Measurements from ENCODE around the gene PPP1R1C.

PPP1R1C gene

DNA sequence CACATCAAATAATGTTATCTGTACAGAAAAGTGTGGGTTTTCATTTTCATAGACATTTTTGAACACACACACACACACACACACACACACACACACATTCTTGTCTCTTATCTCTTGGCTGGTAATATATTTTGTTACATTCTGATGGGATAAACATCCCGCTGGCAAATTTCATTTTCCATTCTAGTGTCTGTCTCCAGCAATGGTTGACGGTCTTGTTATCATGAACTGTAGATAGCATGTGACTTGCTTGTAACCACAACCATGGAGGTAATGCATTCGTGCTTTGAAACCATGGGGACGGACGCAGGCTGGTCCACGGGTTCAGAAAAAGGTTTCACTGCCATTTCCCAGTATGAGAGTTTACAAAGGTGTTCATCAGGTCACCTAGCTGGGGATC, 156.4 kb downstream of the PPP1R1C start:
- FAIRE-seq (no peak), DNase-seq (ENCODE audit: insufficient read length) (no peak)
- TF ChIP-seq POLR2A (IDR thresholded peaks at IDR 0.05; ENCODE audit: low read depth, low read length) (no peak), TAF1 (IDR thresholded peaks at IDR 0.05; ENCODE audit: borderline replicate concordance, low read depth, low read length) (no peak), POLR2AphosphoS5 (IDR thresholded peaks at IDR 0.05; ENCODE audit: low read depth, low read length) (no peak)

DNA sequence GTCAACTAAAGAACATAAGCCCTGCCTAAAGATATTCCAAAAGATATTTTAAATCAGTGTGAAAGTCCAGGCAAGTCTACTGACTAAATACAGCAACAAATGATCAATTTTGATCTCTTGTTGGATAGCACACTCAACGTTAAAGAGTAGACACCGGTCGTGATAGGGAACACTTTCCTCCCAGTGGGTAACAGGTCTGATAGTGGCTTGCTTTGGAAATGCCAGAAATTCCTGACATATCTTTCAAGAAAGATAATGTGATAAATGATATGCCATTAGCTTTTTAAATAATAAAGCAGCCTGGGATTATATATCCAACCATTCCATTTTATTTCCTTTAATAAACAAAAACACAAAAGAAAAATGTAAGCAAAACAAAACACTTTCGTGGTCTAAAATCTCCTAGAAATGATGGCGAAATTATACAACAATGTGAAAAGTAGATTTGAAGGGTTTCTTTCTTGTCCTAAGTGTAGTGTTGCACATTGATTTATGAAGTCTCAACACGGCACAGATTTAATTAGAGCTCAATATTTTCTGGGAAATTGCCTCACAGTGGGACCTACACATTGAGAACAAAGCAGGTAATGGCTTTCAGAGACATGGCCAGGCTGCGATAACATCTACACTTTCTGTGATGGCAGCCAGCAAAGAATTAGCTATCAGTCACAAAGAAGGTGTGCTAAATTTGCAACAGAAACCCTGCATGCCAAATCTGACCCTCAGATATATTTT, 158.6 kb downstream of the PPP1R1C start:
- no peak for FAIRE-seq
- DNase-seq (ENCODE audit: insufficient read length): no peak
- TF ChIP-seq POLR2AphosphoS5 (IDR thresholded peaks at IDR 0.05; ENCODE audit: low read depth, low read length) (no peak), POLR2A (IDR thresholded peaks at IDR 0.05; ENCODE audit: low read depth, low read length) (no peak), TAF1 (IDR thresholded peaks at IDR 0.05; ENCODE audit: borderline replicate concordance, low read depth, low read length) (no peak)

DNA sequence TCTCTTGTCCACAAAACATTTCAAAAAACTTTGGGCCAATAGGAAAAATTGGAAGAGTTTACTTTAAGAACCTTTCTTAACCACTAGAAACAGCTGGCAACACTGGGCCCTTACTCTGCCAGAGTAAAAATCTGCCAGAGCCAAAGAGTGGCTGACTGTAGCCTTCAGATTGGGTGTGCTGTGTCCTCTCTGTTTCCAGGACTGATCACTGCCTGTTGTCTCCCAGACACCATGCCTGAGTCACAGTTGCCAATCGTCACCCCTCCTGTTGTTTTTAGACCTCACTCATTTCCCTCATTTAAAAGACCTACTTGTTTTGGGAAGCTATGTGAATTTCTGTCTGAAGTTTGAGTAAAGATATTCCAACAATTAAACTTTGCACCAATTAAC, 159.1 kb downstream of the PPP1R1C start:
- DNase-seq (ENCODE audit: insufficient read length): no peak
- TF ChIP-seq TAF1 (IDR thresholded peaks at IDR 0.05; ENCODE audit: borderline replicate concordance, low read depth, low read length) (no peak), POLR2A (IDR thresholded peaks at IDR 0.05; ENCODE audit: low read depth, low read length) (no peak), POLR2AphosphoS5 (IDR thresholded peaks at IDR 0.05; ENCODE audit: low read depth, low read length) (no peak)
- FAIRE-seq: no peak

DNA sequence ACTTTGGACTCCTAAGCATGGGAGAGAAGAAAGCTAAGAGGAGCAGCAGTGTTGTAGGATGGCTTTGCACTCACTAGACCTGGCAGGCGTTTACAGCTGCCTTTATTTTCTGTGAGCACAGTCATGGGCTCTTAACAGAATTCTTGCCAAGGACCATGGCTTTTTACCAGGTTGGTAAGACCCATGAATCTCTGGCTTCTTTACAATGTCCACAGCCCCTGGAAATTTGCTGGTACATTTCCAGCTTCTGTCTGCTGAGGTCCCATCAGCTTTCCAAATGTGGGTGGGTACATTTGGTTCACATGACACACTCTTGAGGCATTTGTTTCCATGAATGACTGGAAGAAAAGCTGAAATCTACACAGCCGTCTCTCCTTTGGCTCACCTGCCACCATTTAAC, 162.7 kb downstream of the PPP1R1C start:
- TF ChIP-seq POLR2A (IDR thresholded peaks at IDR 0.05; ENCODE audit: low read depth, low read length) (no peak), POLR2AphosphoS5 (IDR thresholded peaks at IDR 0.05; ENCODE audit: low read depth, low read length) (no peak), TAF1 (IDR thresholded peaks at IDR 0.05; ENCODE audit: borderline replicate concordance, low read depth, low read length) (no peak)
- FAIRE-seq (no peak), DNase-seq (ENCODE audit: insufficient read length) (no peak)

DNA sequence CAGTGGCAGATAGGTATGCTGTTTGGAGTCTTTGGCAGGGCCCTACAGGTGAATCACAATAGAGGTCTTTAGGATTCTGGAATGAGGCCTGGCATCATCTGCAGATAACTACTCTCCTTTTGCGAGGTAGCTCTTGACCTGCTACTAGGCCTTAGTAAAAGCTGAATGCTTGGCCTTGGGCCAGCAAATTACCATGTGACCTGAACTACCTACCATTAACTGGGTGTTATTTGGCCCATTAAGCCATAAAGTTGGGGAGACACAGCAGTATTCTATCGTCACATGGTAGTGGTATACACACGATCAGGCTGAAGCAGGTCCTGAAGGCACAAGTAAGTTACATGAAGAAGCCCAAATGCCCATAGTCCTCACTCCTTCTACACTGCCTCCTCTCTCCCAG, 178.2 kb downstream of the PPP1R1C start:
- DNase-seq (ENCODE audit: insufficient read length) (no peak), FAIRE-seq (no peak)
- no peak for TF ChIP-seq POLR2A (IDR thresholded peaks at IDR 0.05; ENCODE audit: low read depth, low read length)
- no peak for TF ChIP-seq POLR2AphosphoS5 (IDR thresholded peaks at IDR 0.05; ENCODE audit: low read depth, low read length)
- TF ChIP-seq TAF1 (IDR thresholded peaks at IDR 0.05; ENCODE audit: borderline replicate concordance, low read depth, low read length): no peak

DNA sequence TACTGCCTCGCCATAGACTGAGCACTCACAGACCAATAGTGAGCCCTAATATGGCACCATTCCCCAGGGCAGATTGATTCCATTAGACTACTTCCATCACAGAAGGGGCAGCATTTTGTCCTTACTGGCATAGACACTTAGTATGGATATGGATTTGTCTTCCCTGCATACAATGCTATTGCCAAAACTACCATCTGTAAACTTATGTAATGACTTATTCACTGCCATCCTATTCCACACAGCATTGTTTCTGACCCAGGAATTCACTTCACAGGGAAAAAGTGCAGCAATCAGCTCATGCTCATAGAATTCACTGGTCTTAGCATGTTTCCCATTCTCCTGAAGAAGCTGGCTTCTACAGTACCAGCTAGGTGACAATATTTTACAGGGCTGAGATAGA, 179.0 kb downstream of the PPP1R1C start:
- TF ChIP-seq TAF1 (IDR thresholded peaks at IDR 0.05; ENCODE audit: borderline replicate concordance, low read depth, low read length) (no peak), POLR2A (IDR thresholded peaks at IDR 0.05; ENCODE audit: low read depth, low read length) (no peak), POLR2AphosphoS5 (IDR thresholded peaks at IDR 0.05; ENCODE audit: low read depth, low read length) (no peak)
- FAIRE-seq: no peak

DNA sequence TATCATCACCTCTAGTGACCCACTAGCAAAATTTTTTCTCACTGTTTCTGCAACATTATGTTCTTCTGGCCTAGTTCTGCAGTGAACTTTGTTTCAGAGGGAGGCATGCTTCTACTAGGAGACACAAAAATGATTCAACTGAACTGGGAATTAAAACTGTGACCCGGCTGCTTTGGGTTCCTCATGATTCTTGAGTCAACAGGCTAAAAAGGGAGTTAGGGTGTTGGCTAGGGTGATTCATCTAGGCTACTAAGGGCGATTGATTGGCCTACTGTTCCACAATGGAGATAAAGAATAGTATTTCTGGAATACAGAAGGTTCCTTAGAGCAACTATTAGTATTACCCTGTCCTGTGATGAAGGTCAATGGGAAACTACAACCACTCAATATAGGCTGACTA, 179.5 kb downstream of the PPP1R1C start:
- FAIRE-seq: no peak
- no peak for DNase-seq (ENCODE audit: insufficient read length)
- TF ChIP-seq POLR2A (IDR thresholded peaks at IDR 0.05; ENCODE audit: low read depth, low read length) (no peak), TAF1 (IDR thresholded peaks at IDR 0.05; ENCODE audit: borderline replicate concordance, low read depth, low read length) (no peak), POLR2AphosphoS5 (IDR thresholded peaks at IDR 0.05; ENCODE audit: low read depth, low read length) (no peak)

More for the DNA sequence above, 179.0 kb downstream of the PPP1R1C start:
- no peak for DNase-seq (ENCODE audit: insufficient read length)

DNA sequence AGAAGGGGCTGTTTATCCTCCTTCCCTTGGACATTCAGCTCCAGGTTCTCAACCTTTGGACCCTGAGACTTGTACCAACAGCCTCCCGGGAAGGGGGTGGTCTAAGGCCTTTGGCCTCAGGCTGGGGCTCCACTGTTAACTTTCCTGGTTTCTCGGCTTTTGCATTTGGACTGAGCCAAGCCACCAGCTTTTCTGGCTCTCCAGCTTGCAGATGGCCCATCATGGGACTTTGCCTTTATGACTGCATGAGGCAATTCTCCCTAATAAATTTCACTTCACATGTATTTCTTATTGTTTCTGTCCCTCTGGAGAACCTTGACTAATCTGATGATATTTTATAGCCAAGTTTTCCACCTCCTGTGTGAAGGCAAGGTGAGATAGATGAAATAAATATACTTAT, 180.8 kb downstream of the PPP1R1C start:
- no peak for TF ChIP-seq TAF1 (IDR thresholded peaks at IDR 0.05; ENCODE audit: borderline replicate concordance, low read depth, low read length)
- TF ChIP-seq POLR2A (IDR thresholded peaks at IDR 0.05; ENCODE audit: low read depth, low read length): no peak
- no peak for TF ChIP-seq POLR2AphosphoS5 (IDR thresholded peaks at IDR 0.05; ENCODE audit: low read depth, low read length)
- no peak for FAIRE-seq
- DNase-seq (ENCODE audit: insufficient read length): no peak

DNA sequence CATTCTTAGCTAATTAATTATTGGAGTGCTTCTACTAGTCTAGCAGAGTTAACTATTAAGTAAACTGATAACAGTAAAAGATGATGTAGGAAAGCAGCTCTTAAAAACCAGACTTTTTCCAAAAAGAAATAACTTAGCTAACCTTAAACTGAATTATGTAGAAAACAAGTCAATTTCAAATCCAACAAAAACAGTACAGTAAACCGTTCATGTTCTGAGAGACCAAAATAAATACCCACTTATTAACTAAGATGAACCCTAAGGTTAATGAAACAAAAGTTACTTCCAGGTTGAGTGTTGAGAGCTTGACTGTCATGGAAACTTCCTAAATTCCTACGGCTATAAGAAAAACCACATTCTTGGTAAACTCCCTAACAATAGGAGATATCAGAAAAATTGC, 181.2 kb downstream of the PPP1R1C start:
- FAIRE-seq (no peak), DNase-seq (ENCODE audit: insufficient read length) (no peak)
- TF ChIP-seq POLR2A (IDR thresholded peaks at IDR 0.05; ENCODE audit: low read depth, low read length) (no peak), TAF1 (IDR thresholded peaks at IDR 0.05; ENCODE audit: borderline replicate concordance, low read depth, low read length) (no peak), POLR2AphosphoS5 (IDR thresholded peaks at IDR 0.05; ENCODE audit: low read depth, low read length) (no peak)

Data from GM12892 (cell line).